ENCODE measurements around the gene APOL1. TPM values are rescaled to one million over a fixed set of nuclear protein-coding genes. Genes with fewer than 3 reads are reported as not detected.

APOL1 gene
- total RNA-seq, 1 donor from 2014 or later: not detected

DNA sequence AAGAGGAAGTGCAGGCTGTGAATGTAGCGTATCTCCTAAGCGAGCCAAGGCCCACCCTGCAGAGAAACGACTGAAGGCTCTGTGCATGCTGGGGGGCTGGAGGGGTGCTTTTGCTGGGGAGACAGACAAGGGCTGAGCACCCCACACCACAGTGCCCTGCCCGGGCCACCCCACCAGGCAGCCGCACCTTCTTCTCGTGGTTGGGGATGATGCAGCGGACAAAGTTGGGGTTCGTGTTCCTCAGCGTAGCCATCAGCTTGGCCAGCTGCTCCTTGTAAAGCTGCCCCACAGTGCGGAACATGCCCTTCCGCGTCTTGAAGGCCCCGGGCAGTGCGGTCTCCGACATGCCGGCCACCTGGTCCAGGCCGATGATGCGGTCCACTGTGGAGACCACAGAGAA is 53.3 kb downstream of the APOL1 start:
- Mint-ChIP-seq H3K4me3 (no peak overlapping the region), H3K36me3 (peaks cover 23% of the 10 kb centered on the region), H3K27me3 (ENCODE audit: insufficient read depth, low read depth) (no peaks in the 10 kb centered on the region), H3K9me3 (no peaks in the 10 kb centered on the region), H3K4me1 (no peaks in the 10 kb centered on the region), H3K27ac (no peak overlapping the region)
- Histone ChIP-seq H2AFZ (replicated peaks) (no peak overlapping the region), H3K36me3 (no peaks in the 10 kb centered on the region), H3K79me2 (ENCODE audit: low read depth) (no peaks in the 10 kb centered on the region), H3K4me2 (no peak overlapping the region), H3K27me3 (no peaks in the 10 kb centered on the region), H3K27ac (no peak overlapping the region), H3K9ac (no peak overlapping the region), H3K9me3 (ENCODE audit: low read depth) (no peaks in the 10 kb centered on the region), H3K4me1 (no peaks in the 10 kb centered on the region), H3F3A (ENCODE audit: low read depth) (peaks cover 10% of the 10 kb centered on the region), H3K4me3 (no peak overlapping the region), H4K20me1 (ENCODE audit: low read depth) (no peaks in the 10 kb centered on the region)
- TF ChIP-seq, protein P1, sequence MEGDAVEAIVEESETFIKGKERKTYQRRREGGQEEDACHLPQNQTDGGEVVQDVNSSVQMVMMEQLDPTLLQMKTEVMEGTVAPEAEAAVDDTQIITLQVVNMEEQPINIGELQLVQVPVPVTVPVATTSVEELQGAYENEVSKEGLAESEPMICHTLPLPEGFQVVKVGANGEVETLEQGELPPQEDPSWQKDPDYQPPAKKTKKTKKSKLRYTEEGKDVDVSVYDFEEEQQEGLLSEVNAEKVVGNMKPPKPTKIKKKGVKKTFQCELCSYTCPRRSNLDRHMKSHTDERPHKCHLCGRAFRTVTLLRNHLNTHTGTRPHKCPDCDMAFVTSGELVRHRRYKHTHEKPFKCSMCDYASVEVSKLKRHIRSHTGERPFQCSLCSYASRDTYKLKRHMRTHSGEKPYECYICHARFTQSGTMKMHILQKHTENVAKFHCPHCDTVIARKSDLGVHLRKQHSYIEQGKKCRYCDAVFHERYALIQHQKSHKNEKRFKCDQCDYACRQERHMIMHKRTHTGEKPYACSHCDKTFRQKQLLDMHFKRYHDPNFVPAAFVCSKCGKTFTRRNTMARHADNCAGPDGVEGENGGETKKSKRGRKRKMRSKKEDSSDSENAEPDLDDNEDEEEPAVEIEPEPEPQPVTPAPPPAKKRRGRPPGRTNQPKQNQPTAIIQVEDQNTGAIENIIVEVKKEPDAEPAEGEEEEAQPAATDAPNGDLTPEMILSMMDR (IDR thresholded peaks at IDR 0.05): no peak
- TF ChIP-seq EZH2 (IDR thresholded peaks at IDR 0.05) (no peak), EZH2phosphoT487 (IDR thresholded peaks at IDR 0.05) (no peak)
- DNase-seq (ENCODE audit: low spot score): no peak

DNA sequence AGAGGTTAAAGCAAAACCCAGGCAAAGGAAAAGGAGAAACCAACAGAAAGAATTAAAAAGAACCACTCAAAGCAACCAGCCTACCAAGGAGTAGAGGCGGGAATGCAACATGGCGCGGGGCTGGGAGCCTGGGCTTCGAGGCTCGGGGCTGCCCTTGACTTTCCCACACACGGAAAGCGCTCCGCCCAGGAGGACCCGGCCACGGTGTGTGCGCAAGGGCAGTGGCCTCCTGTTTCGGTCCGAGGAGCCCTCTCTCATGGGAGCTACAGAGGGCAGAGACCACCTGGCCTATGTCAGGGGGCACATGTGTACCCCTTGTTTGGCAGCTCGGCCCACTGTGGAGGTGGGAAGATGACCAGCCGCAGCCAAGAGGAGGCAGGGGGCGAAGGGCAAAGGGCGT is 55.9 kb downstream of the APOL1 start:
- H3K79me2 ChIP-seq (ENCODE audit: low read depth): no peaks in the 10 kb centered on the region
- no peak for DNase-seq (ENCODE audit: low spot score)
- no peak overlapping the region for H3K27ac Mint-ChIP-seq

DNA sequence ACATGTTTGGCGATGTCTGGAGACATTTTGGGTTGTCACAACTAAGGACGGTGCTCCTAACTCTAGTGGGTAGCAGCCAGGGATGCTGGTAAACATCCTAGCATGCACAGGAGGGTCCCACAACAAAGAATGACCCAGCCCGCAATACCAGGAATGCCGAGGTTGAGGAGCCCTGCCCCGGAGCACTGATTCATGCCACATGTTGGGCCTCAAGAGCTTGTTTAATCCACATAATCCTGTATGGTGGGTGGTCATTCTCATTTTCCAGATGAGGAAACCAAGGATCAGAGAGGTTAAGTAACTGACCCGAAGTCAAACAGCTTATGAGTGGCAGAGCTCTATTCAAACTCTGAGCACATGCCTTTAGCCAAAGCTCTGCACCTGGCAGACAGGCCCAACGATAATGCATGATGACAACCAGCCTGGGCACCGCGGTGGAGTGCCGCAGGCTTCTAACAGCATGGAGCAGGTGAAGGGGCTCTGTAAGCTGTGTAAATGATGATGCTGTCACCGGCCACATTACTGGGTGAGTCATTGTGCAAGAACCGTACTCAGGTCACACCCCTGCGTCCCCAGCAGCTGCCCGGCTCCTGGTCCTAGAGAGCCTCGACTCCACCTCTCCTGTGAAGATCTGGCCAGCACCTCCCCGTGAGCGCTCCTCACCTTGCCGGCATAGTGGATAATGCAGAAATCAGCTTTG is 58.6 kb downstream of the APOL1 start:
- TF ChIP-seq, protein P1 (IDR thresholded peaks at IDR 0.05): no peak
- no peak for TF ChIP-seq EZH2 (IDR thresholded peaks at IDR 0.05)
- no peak for TF ChIP-seq EZH2phosphoT487 (IDR thresholded peaks at IDR 0.05)
- no peaks in the 10 kb centered on the region for H3K4me1 Mint-ChIP-seq
- H3K4me1 ChIP-seq: no peaks in the 10 kb centered on the region
- H3K9me3 ChIP-seq (ENCODE audit: low read depth): no peaks in the 10 kb centered on the region
- no peak overlapping the region for H3K27ac Mint-ChIP-seq
- H3F3A ChIP-seq (ENCODE audit: low read depth): no peaks in the 10 kb centered on the region
- H3K9me3 Mint-ChIP-seq: no peaks in the 10 kb centered on the region
- no peak overlapping the region for H2AFZ ChIP-seq (replicated peaks)
- no peaks in the 10 kb centered on the region for H3K27me3 ChIP-seq
- no peaks in the 10 kb centered on the region for H3K79me2 ChIP-seq (ENCODE audit: low read depth)
- no peaks in the 10 kb centered on the region for H3K27me3 Mint-ChIP-seq (ENCODE audit: insufficient read depth, low read depth)
- DNase-seq (ENCODE audit: low spot score): no peak
- H3K4me3 Mint-ChIP-seq: no peak overlapping the region
- no peak overlapping the region for H3K9ac ChIP-seq
- H3K27ac ChIP-seq: no peak overlapping the region
- H3K4me2 ChIP-seq: no peak overlapping the region
- peaks cover 17% of the 10 kb centered on the region for H3K36me3 Mint-ChIP-seq
- no peaks in the 10 kb centered on the region for H3K36me3 ChIP-seq
- H4K20me1 ChIP-seq (ENCODE audit: low read depth): no peaks in the 10 kb centered on the region
- H3K4me3 ChIP-seq: no peak overlapping the region

More for the DNA sequence above, 55.9 kb downstream of the APOL1 start:
- Histone ChIP-seq H3K27ac (no peak overlapping the region), H3K4me2 (no peak overlapping the region), H3K36me3 (no peaks in the 10 kb centered on the region), H3K4me1 (no peaks in the 10 kb centered on the region), H4K20me1 (ENCODE audit: low read depth) (no peaks in the 10 kb centered on the region), H3K9ac (no peak overlapping the region), H3F3A (ENCODE audit: low read depth) (no peaks in the 10 kb centered on the region), H2AFZ (replicated peaks) (no peak overlapping the region), H3K9me3 (ENCODE audit: low read depth) (no peaks in the 10 kb centered on the region), H3K4me3 (no peak overlapping the region), H3K27me3 (no peaks in the 10 kb centered on the region)
- TF ChIP-seq EZH2phosphoT487 (IDR thresholded peaks at IDR 0.05) (no peak), EZH2 (IDR thresholded peaks at IDR 0.05) (no peak)
- TF ChIP-seq, protein P1 (IDR thresholded peaks at IDR 0.05): no peak
- Mint-ChIP-seq H3K4me3 (no peak overlapping the region), H3K9me3 (no peaks in the 10 kb centered on the region), H3K27me3 (ENCODE audit: insufficient read depth, low read depth) (no peaks in the 10 kb centered on the region), H3K36me3 (peaks cover 21% of the 10 kb centered on the region), H3K4me1 (no peaks in the 10 kb centered on the region)

All from neural progenitor cell (in vitro differentiated cells).